ENCODE results near the gene BIRC5. TPM values are rescaled to one million over a fixed set of nuclear protein-coding genes. Genes with fewer than 3 reads are reported as not detected.

BIRC5 gene
- total RNA-seq, 1 donor from 2014 or later: 12.3 TPM

- Mint-ChIP-seq H3K36me3 (ENCODE audit: unreplicated experiment) (peaks cover 7% of the 10 kb centered on the region), H3K4me1 (ENCODE audit: unreplicated experiment) (peaks cover 12% of the 10 kb centered on the region), H3K27me3 (ENCODE audit: unreplicated experiment) (no peaks in the 10 kb centered on the region), H3K27ac (ENCODE audit: unreplicated experiment) (no peak overlapping the region), H3K4me3 (ENCODE audit: unreplicated experiment) (no peak overlapping the region), H3K9me3 (ENCODE audit: unreplicated experiment) (no peaks in the 10 kb centered on the region)
- TF ChIP-seq CTCF (IDR thresholded peaks at IDR 0.05): no peak
- no peak for DNase-seq (ENCODE audit: extremely low spot score, unreplicated experiment)
These were observed 5.5 kb downstream of the BIRC5 start for GRCh38 chr17:78219396-78220150.

- H3K4me3 Mint-ChIP-seq (ENCODE audit: unreplicated experiment): no peak overlapping the region
- peaks cover 7% of the 10 kb centered on the region for H3K36me3 Mint-ChIP-seq (ENCODE audit: unreplicated experiment)
- DNase-seq (ENCODE audit: extremely low spot score, unreplicated experiment): no peak
- no peaks in the 10 kb centered on the region for H3K27me3 Mint-ChIP-seq (ENCODE audit: unreplicated experiment)
- no peaks in the 10 kb centered on the region for H3K4me1 Mint-ChIP-seq (ENCODE audit: unreplicated experiment)
- no peaks in the 10 kb centered on the region for H3K9me3 Mint-ChIP-seq (ENCODE audit: unreplicated experiment)
- no peak for TF ChIP-seq CTCF (IDR thresholded peaks at IDR 0.05)
- H3K27ac Mint-ChIP-seq (ENCODE audit: unreplicated experiment): no peak overlapping the region
These were observed 9.0 kb downstream of the BIRC5 start for GRCh38 chr17:78223061-78223460.

GRCh38 chr17:78223765-78224164 lies 9.7 kb downstream of the BIRC5 start:
- Mint-ChIP-seq H3K9me3 (ENCODE audit: unreplicated experiment) (no peaks in the 10 kb centered on the region), H3K36me3 (ENCODE audit: unreplicated experiment) (peaks cover 7% of the 10 kb centered on the region), H3K27ac (ENCODE audit: unreplicated experiment) (no peak overlapping the region), H3K4me3 (ENCODE audit: unreplicated experiment) (no peak overlapping the region), H3K27me3 (ENCODE audit: unreplicated experiment) (no peaks in the 10 kb centered on the region), H3K4me1 (ENCODE audit: unreplicated experiment) (no peaks in the 10 kb centered on the region)
- TF ChIP-seq CTCF (IDR thresholded peaks at IDR 0.05): no peak
- no peak for DNase-seq (ENCODE audit: extremely low spot score, unreplicated experiment)

GRCh38 chr17:78224231-78225087 lies 10.4 kb downstream of the BIRC5 start:
- no peaks in the 10 kb centered on the region for H3K9me3 Mint-ChIP-seq (ENCODE audit: unreplicated experiment)
- no peaks in the 10 kb centered on the region for H3K27me3 Mint-ChIP-seq (ENCODE audit: unreplicated experiment)
- H3K4me1 Mint-ChIP-seq (ENCODE audit: unreplicated experiment): no peaks in the 10 kb centered on the region
- no peak for TF ChIP-seq CTCF (IDR thresholded peaks at IDR 0.05)
- no peak overlapping the region for H3K27ac Mint-ChIP-seq (ENCODE audit: unreplicated experiment)
- DNase-seq (ENCODE audit: extremely low spot score, unreplicated experiment): no peak
- H3K36me3 Mint-ChIP-seq (ENCODE audit: unreplicated experiment): peaks cover 7% of the 10 kb centered on the region
- H3K4me3 Mint-ChIP-seq (ENCODE audit: unreplicated experiment): no peak overlapping the region
